ENCODE data around the gene COL6A2. TPM values are rescaled to one million over a fixed set of nuclear protein-coding genes. Genes with fewer than 3 reads are reported as not detected.

The COL6A2 gene
- total and polyA plus RNA-seq, 2 of the 4 experiments (the other 2 are of a cell fraction): 208 to 1,065 TPM

- no peak overlapping the region for H3K14ac ChIP-seq (replicated peaks; ENCODE audit: low read depth, low read length)
- TF ChIP-seq RAD21 (IDR thresholded peaks at IDR 0.05; ENCODE audit: low read length) (no peak), MXI1 (IDR thresholded peaks at IDR 0.05; ENCODE audit: borderline replicate concordance, low read depth, low read length) (no peak), CEBPB (IDR thresholded peaks at IDR 0.05; ENCODE audit: low read depth, low read length) (no peak)
- H4K91ac ChIP-seq (ENCODE audit: insufficient read depth, low read depth, low read length): no peak overlapping the region
- peaks cover 6% of the 10 kb centered on the region for H3K9me3 ChIP-seq (ENCODE audit: control insufficient read depth, insufficient read depth, low read length)
- H3K4me3 ChIP-seq (ENCODE audit: insufficient read depth, low read depth, low read length): no peak overlapping the region
- CTCF ChIA-PET: interaction anchor here (1.0 kb wide), 1 partner anchor 139 kb away, joined by 3 read pairs; no protein-coding TSS in a partner anchor
- H2BK120ac ChIP-seq (ENCODE audit: low read depth, low read length): no peak overlapping the region
- POLR2A ChIA-PET (ENCODE audit: unreplicated experiment): no interaction called here
- no peak overlapping the region for H2BK5ac ChIP-seq (ENCODE audit: low read depth, low read length, poor library complexity, severe bottlenecking)
- no peak overlapping the region for H2BK15ac ChIP-seq (ENCODE audit: low read depth, low read length)
- H3K4me2 ChIP-seq (ENCODE audit: low read depth, low read length): no peak overlapping the region
- no peak overlapping the region for H2AFZ ChIP-seq (replicated peaks; ENCODE audit: low read length, poor library complexity)
- H3K9ac ChIP-seq (ENCODE audit: low read depth, low read length): no peak overlapping the region
- H4K5ac ChIP-seq (ENCODE audit: low read depth, low read length): no peak overlapping the region
- peaks cover 3% of the 10 kb centered on the region for H3K4me1 ChIP-seq (ENCODE audit: control insufficient read depth, insufficient read depth, low read length)
- peaks cover 24 to 70% of the 10 kb centered on the region in 2 experiments for H3K79me1 ChIP-seq (ENCODE audit: low read depth in 1 of 2, low read length in 2 of 2)
- H3K56ac ChIP-seq (ENCODE audit: extremely low read depth, insufficient read depth, low read length): no peak overlapping the region
- H4K20me1 ChIP-seq (ENCODE audit: insufficient read depth, low read length): peaks cover 87% of the 10 kb centered on the region
- H3K23ac ChIP-seq (ENCODE audit: low read depth, low read length): no peak overlapping the region
- no peak for DNase-seq
- H3K27me3 ChIP-seq (ENCODE audit: control insufficient read depth, insufficient read depth, low read length): no peaks in the 10 kb centered on the region
- H3K36me3 ChIP-seq (ENCODE audit: control insufficient read depth, insufficient read depth, low read length): peaks cover 76% of the 10 kb centered on the region
- H4K8ac ChIP-seq (ENCODE audit: low read depth in 2 of 2, low read length in 2 of 2): no peak overlapping the region
- dilution Hi-C loops (cut with HindIII; ENCODE audit: low sequenced_read_pairs, unreplicated experiment) (no loop called here), intact Hi-C loops (cut with micrococcal nuclease) (no loop called here), in situ Hi-C loops (cut with MboI; ENCODE audit: low sequenced_read_pairs) (no loop called here)
- peaks cover 5% of the 10 kb centered on the region; the same call in 1 of the 2 replicates for H3K9me1 ChIP-seq (ENCODE audit: insufficient read depth, low read length)
- no peak overlapping the region for H2BK20ac ChIP-seq (ENCODE audit: low read depth, low read length)
- no peak overlapping the region for H2AK9ac ChIP-seq (replicated peaks; ENCODE audit: low read depth, low read length, poor library complexity)
- no peak for ATAC-seq (ENCODE audit: low read depth)
- H3K18ac ChIP-seq (ENCODE audit: low read depth, low read length): no peak overlapping the region
- H2AK5ac ChIP-seq (ENCODE audit: low read depth, low read length): no peak overlapping the region
- 100% methylated on average over 1 of the region's 12 CpGs; no CpG with 5 or more reads in 1 of the 2 experiments for WGBS, 2 experiments (ENCODE audit: extremely low coverage in 2 of 2, insufficient read length in 1 of 2)
- H3K27ac ChIP-seq (ENCODE audit: insufficient read depth, low read length): no peak overlapping the region
- no TSS peak for BruUV-seq (replicated peaks)
- H3K4ac ChIP-seq (ENCODE audit: low read depth, low read length): no peak overlapping the region
Observed at GRCh38 chr21:46111193-46111571, 13.3 kb downstream of the COL6A2 start.
